H1 (cell line): ENCODE data around the gene STX7.

Experiments used
- CEBPB ChIP-seq: IDR thresholded peaks from 2 replicates; pipeline ENCODE4 v1.6.1; 2012; ENCODE audit warnings: low read depth, low read length
- CREB1 ChIP-seq: IDR thresholded peaks from 2 replicates; pipeline ENCODE4 v1.6.1; 2012; ENCODE audit warnings: inconsistent platforms
- CTCF ChIP-seq, 3 experiments: IDR thresholded peaks; 1 replicate in 2 of 3; 2 replicates in 1 of 3; pipeline versions ENCODE4 v1.5.1 to v1.6.1; 2011; ENCODE audit warnings: low read length in 3 of 3, mild to moderate bottlenecking in 3 of 3, inconsistent platforms in 2 of 3, low read depth in 1 of 3, moderate library complexity in 1 of 3; ENCODE audit not compliant: insufficient read depth in 1 of 3; ENCODE audit errors: control extremely low read depth in 1 of 3
- EZH2 ChIP-seq: fragments of 200-600 bp; sonication (generic); IDR thresholded peaks from 2 replicates; pipeline ENCODE4 v1.7.1; 2012; ENCODE audit warnings: low read depth, mild to moderate bottlenecking, moderate library complexity, low read length, inconsistent platforms; ENCODE audit not compliant: severe bottlenecking
- HDAC2 ChIP-seq, 2 experiments: fragments of 300-600 bp in 1 of 2; sonication (generic) in 1 of 2; IDR thresholded peaks; 2 replicates each; pipeline ENCODE4 v1.6.1; 2011 to 2012; ENCODE audit warnings: low read depth in 2 of 2, low read length in 2 of 2, mild to moderate bottlenecking in 2 of 2, moderate library complexity in 2 of 2, borderline replicate concordance in 1 of 2, inconsistent platforms in 1 of 2
- MAX ChIP-seq: IDR thresholded peaks from 2 replicates; pipeline ENCODE4 v1.6.1; 2012; ENCODE audit warnings: inconsistent platforms
- POLR2A ChIP-seq, 2 experiments: IDR thresholded peaks; 1 replicate in 1 of 2; 2 replicates in 1 of 2; pipeline ENCODE4 v1.6.1; 2011; ENCODE audit warnings: low read depth in 2 of 2, low read length in 2 of 2, mild to moderate bottlenecking in 2 of 2; ENCODE audit errors: control extremely low read depth in 1 of 2
- POLR2AphosphoS5 ChIP-seq: IDR thresholded peaks from 2 replicates; pipeline ENCODE4 v1.6.1; 2011; ENCODE audit warnings: low read depth, low read length
- RNF2 ChIP-seq: fragments of 200-900, 300-1000 bp; sonication (generic); IDR thresholded peaks from 2 replicates; pipeline ENCODE4 v1.7.1; 2016; ENCODE audit warnings: borderline replicate concordance, low read depth, mild to moderate bottlenecking, antibody characterized with exemption, low read length; ENCODE audit not compliant: poor library complexity, severe bottlenecking; ENCODE audit errors: missing control alignments
- TAF1 ChIP-seq: IDR thresholded peaks from 2 replicates; pipeline ENCODE4 v1.6.1; 2011; ENCODE audit warnings: mild to moderate bottlenecking, low read depth, low read length
- TF ChIP-seq, protein P1 (sequence below): IDR thresholded peaks from 2 replicates; pipeline ENCODE4 v1.6.1; 2011; ENCODE audit warnings: low read depth, mild to moderate bottlenecking, low read length; ENCODE audit not compliant: insufficient read depth

GRCh38 chr6:132404736-132405135, 108.2 kb downstream of the STX7 start:
- no peak for TF ChIP-seq CEBPB
- TF ChIP-seq CREB1: no peak
- TF ChIP-seq CTCF (IDR thresholded peaks at IDR 0.05; ENCODE audit: control extremely low read depth in 1 of 3, insufficient read depth in 1 of 3, low read depth in 1 of 3, low read length in 3 of 3): no peak
- TF ChIP-seq MAX: no peak
- TF ChIP-seq, protein P1, sequence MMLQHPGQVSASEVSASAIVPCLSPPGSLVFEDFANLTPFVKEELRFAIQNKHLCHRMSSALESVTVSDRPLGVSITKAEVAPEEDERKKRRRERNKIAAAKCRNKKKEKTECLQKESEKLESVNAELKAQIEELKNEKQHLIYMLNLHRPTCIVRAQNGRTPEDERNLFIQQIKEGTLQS: no peak
- TF ChIP-seq POLR2A (IDR thresholded peaks at IDR 0.05; ENCODE audit: control extremely low read depth in 1 of 2, low read depth in 2 of 2, low read length in 2 of 2): no peak
- no peak for TF ChIP-seq POLR2AphosphoS5
- no peak for TF ChIP-seq TAF1
- no peak for TF ChIP-seq RNF2
- no peak for TF ChIP-seq HDAC2 (IDR thresholded peaks at IDR 0.05; ENCODE audit: borderline replicate concordance in 1 of 2, low read depth in 2 of 2, low read length in 2 of 2)
- no peak for TF ChIP-seq EZH2
